ENCODE data around the gene VPS16. TPM values are rescaled to one million over a fixed set of nuclear protein-coding genes. Genes with fewer than 3 reads are reported as not detected.

The VPS16 gene
- total RNA-seq, 2 donors from 2014 or later = 88.0 to 101 TPM

DNA sequence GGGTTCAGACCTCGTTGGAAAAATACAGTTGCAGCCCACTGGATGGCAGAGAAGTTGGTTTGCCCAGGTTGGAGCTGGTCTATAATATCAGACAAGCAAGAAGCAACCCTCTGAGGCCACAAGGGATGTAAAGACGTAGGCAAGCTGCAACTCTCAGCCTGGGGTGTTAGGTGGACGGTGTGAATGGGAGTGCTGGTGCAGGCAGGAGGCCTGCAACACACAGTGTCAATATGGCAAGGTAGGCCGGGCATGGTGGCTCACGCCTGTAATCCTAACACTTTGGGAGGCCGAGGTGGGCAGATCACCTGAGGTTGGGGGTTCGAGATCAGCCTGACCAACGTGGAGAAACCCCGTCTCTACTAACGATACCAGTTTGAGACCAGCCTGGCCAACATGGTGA lies 10.5 kb downstream of the VPS16 start:
- H3K27me3 Mint-ChIP-seq = no peaks in the 10 kb centered on the region
- no peak for ATAC-seq
- no peak for DNase-seq (ENCODE audit: low spot score)
- peak overlapping the region; percentile 49 to 69 for H3K27ac Mint-ChIP-seq
- H3K36me3 Mint-ChIP-seq = no peaks in the 10 kb centered on the region
- no peaks in the 10 kb centered on the region for H3K9me3 Mint-ChIP-seq
- H3K4me1 Mint-ChIP-seq (ENCODE audit: low read depth in 2 of 2) = peaks cover 44% of the 10 kb centered on the region in 2 donors
- H3K4me3 Mint-ChIP-seq = peak overlapping the region; percentile 71

DNA sequence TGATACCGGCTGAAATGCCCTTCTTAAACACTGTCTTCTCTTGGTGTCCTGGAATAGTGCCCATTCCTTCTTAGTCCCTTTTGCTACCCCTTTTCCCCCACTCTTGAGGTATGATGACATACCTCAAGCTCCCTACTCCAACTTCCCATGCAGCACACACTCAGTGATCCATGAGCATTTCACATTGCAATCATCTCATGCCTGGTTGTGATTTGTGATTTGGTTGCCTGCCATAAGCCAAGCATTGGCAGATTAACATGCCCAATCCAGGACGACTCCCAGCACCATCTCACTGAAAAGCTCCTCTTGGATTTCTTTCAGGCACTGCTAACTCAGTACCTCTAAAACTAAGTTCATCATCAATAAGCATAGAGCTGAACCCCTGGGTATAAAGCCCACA lies 18.0 kb downstream of the VPS16 start:
- no peaks in the 10 kb centered on the region for H3K27me3 Mint-ChIP-seq
- peaks cover 4 to 26% of the 10 kb centered on the region in 2 donors for H3K4me1 Mint-ChIP-seq (ENCODE audit: low read depth in 2 of 2)
- no peak overlapping the region for H3K4me3 Mint-ChIP-seq
- no peaks in the 10 kb centered on the region for H3K36me3 Mint-ChIP-seq
- H3K27ac Mint-ChIP-seq = no peak overlapping the region
- ATAC-seq (no peak), DNase-seq (ENCODE audit: low spot score) (no peak)
- no peaks in the 10 kb centered on the region for H3K9me3 Mint-ChIP-seq

DNA sequence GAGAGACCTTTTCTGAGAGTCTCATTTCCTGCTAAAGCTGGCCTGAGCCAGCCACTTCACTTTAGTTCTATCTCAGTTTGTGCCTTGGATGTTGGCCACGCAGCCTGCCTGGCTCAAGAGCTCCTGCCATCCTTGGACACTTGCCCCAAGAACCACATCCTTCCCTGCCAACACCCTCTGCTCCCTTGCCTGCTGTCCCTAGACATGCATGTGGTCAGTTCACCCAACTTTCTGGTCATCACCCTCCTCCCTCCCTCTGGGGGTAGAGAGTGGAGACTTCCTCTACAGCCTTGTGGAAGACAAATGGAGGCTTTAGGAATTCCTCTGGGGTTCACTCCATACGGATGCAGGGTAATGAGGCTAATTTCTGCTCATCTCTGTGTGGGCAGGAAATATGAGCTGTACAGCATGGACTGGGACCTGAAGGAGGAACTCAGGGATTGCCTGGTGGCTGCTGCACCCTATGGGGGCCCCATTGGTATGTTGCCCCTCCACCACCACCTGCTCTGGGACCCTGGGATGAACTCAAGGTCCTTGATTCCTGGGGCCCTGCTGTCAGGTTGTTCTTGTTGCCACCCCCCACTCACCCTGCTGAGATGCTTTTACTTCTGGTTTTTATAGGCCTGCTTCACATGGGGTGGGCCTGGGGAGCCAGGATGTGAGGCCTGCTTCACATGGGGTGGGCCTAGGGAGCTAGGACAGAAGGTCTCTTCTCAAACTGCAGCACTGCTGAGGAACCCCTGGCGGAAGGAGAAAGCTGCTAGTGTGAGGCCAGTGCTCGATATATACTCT lies 19.0 kb downstream of the VPS16 start:
- no peak overlapping the region for H3K4me3 Mint-ChIP-seq
- no peak for DNase-seq (ENCODE audit: low spot score)
- no peaks in the 10 kb centered on the region for H3K36me3 Mint-ChIP-seq
- H3K27me3 Mint-ChIP-seq = no peaks in the 10 kb centered on the region
- H3K27ac Mint-ChIP-seq = no peak overlapping the region
- no peak for ATAC-seq
- no peaks in the 10 kb centered on the region for H3K9me3 Mint-ChIP-seq
- H3K4me1 Mint-ChIP-seq (ENCODE audit: low read depth in 2 of 2) = peaks cover 5 to 31% of the 10 kb centered on the region in 2 donors

DNA sequence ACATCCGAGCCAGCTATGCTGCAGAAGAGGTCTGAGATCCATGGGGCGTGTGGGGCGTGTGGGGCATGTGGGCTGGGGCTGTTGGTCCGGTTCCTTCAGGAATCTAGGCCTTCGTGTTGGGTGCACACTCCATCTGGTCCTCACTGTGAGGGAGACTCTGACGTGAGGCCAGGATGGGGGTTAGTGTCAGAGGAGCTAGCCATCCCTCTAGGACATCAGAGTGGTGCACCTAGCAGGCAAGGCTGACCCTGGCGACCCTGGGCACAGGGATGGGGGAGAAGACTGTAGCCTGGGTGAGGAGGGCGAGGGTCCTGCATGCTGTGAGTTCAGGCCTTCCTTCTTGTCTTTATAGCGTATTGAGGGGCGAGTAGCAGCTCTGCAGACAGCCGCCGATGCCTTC lies 24.1 kb downstream of the VPS16 start:
- no peaks in the 10 kb centered on the region for H3K9me3 Mint-ChIP-seq
- peak overlapping the region in 1 of 2 donors; percentile 73 for H3K27ac Mint-ChIP-seq
- no peak for DNase-seq (ENCODE audit: low spot score)
- ATAC-seq = no peak
- H3K36me3 Mint-ChIP-seq = no peaks in the 10 kb centered on the region
- H3K4me1 Mint-ChIP-seq (ENCODE audit: low read depth in 2 of 2) = peaks cover 36 to 55% of the 10 kb centered on the region in 2 donors
- no peak overlapping the region for H3K4me3 Mint-ChIP-seq
- no peaks in the 10 kb centered on the region for H3K27me3 Mint-ChIP-seq

DNA sequence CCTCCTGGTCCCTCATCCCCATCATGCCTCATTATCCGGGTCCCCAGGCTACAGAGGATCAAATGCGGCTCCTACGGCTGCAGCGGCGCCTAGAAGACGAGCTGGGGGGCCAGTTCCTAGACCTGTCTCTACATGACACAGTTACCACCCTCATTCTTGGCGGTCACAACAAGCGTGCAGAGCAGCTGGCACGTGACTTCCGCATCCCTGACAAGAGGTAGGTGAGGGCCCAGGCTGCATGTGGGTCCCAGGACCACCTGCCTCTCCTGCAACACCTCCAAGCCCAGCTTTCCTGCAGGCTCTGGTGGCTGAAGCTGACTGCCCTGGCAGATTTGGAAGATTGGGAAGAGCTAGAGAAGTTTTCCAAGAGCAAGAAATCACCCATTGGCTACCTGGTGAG lies 24.6 kb downstream of the VPS16 start:
- Mint-ChIP-seq H3K27me3 (no peaks in the 10 kb centered on the region), H3K36me3 (no peaks in the 10 kb centered on the region), H3K4me1 (ENCODE audit: low read depth in 2 of 2) (peaks cover 36 to 51% of the 10 kb centered on the region in 2 donors), H3K4me3 (peak overlapping the region; percentile 32), H3K27ac (peak overlapping the region; percentile 59 to 73), H3K9me3 (no peaks in the 10 kb centered on the region)
- ATAC-seq = no peak
- no peak for DNase-seq (ENCODE audit: low spot score)

DNA sequence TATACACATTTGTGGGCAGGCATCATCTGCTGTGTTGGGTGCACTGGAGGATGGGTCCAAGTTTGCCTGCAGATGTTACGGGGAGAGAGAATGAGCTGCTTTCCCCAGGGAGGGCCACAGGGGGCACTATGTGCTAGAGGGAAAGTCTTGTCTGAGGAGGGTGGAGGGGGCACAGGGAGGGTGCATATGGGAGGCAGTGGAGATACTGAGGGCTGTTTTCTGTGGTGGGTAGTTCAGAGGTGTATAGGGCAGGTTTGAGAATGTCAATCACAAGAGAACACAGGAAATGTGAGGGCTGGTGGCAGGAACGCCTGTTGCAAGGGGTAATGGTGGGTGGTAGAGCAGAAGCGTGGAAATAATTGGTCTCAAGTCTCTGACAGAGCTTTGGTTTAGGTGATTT lies 25.1 kb downstream of the VPS16 start:
- Mint-ChIP-seq H3K9me3 (no peaks in the 10 kb centered on the region), H3K4me1 (ENCODE audit: low read depth in 2 of 2) (peaks cover 41 to 55% of the 10 kb centered on the region in 2 donors), H3K27ac (peak overlapping the region; percentile 59 to 73), H3K36me3 (no peaks in the 10 kb centered on the region), H3K4me3 (peak overlapping the region; percentile 32), H3K27me3 (no peaks in the 10 kb centered on the region)
- DNase-seq (ENCODE audit: low spot score) (no peak), ATAC-seq (peak; percentile 50 to 69)

DNA sequence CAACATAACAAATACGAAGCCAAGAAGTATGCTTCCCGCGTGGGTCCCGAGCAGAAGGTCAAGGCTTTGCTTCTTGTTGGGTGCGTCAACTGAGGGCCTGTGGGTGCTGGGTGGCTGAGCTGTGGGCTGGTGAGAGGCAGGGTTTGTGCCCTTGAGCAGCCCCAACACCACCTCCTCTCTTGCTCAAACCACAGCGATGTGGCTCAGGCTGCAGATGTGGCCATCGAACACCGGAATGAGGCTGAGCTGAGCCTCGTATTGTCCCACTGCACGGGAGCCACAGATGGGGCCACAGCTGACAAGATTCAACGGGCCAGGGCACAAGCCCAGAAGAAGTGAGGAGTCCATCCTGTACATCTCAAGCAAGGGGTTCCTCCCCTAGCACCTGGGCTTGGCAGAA lies 25.7 kb downstream of the VPS16 start:
- no peaks in the 10 kb centered on the region for H3K27me3 Mint-ChIP-seq
- peaks cover 47 to 59% of the 10 kb centered on the region in 2 donors for H3K4me1 Mint-ChIP-seq (ENCODE audit: low read depth in 2 of 2)
- DNase-seq (ENCODE audit: low spot score) (no peak), ATAC-seq (peak; percentile 72 to 82)
- H3K27ac Mint-ChIP-seq = peak overlapping the region; percentile 59 to 73
- no peaks in the 10 kb centered on the region for H3K9me3 Mint-ChIP-seq
- no peaks in the 10 kb centered on the region for H3K36me3 Mint-ChIP-seq
- peak overlapping the region; percentile 32 for H3K4me3 Mint-ChIP-seq

DNA sequence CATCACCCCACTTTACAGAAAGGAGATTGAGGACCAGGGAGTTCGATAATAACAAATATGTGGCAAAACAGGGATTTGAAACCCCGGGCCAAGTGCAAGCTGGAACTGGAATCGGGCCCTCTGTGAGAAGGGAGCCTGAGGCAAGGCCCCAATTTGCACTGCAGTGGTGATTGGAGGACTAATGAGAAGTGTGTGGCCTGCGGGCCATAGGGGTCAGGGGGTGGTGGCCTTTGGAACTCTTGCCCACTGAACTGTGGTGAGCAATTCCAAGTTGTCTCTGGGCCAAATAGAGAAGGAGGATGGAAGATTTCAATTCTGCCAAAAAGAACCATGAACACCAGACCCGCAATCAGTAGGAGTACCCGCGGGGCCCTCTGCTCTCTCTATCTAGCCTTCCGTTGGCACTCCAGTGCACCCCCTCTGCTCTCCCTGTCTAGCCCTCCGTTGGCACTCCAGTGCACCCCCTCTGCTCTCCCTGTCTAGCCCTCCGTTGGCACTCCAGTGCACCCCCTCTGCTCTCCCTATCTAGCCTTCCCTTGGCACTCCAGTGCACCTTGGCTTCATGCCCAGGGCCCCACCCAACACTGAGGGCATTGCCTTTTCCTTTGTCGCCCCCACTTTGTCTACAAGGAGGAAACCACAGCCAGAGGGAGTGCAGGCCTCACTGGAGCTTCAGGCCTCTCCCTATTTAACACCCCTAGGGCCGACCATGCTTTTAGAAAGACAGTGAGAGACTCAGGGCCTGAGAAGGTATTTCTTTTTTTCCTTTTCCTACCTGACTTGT lies 26.7 kb downstream of the VPS16 start:
- peak overlapping the region in 1 of 2 donors; percentile 82 for H3K27ac Mint-ChIP-seq
- DNase-seq (ENCODE audit: low spot score) (no peak), ATAC-seq (no peak)
- H3K9me3 Mint-ChIP-seq = no peaks in the 10 kb centered on the region
- H3K4me1 Mint-ChIP-seq (ENCODE audit: low read depth in 2 of 2) = peaks cover 54 to 59% of the 10 kb centered on the region in 2 donors
- no peaks in the 10 kb centered on the region for H3K27me3 Mint-ChIP-seq
- no peak overlapping the region for H3K4me3 Mint-ChIP-seq
- H3K36me3 Mint-ChIP-seq = no peaks in the 10 kb centered on the region

DNA sequence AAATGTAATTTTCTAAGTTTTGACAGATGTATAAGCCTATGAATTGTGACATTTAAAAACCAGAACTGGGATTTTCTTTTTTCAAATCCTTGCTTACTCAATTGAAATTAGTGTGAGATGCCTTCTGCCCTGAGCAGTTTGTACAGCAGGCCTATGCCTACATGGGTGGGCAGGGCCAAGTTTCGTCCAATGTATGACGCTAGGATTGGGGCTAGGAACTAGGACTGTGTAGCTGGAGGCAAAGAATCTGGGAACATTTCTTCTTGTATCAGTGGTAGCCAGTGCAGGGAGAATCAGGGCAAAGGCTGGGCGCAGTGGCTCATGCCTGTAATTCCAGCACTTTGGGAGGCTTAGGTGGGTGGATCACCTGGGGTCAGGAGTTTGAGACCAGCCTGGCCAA lies 28.8 kb downstream of the VPS16 start:
- no peak overlapping the region for H3K4me3 Mint-ChIP-seq
- H3K27ac Mint-ChIP-seq = no peak overlapping the region
- ATAC-seq = no peak
- H3K4me1 Mint-ChIP-seq (ENCODE audit: low read depth in 2 of 2) = peaks cover 57 to 62% of the 10 kb centered on the region in 2 donors
- H3K27me3 Mint-ChIP-seq = no peaks in the 10 kb centered on the region
- DNase-seq (ENCODE audit: low spot score) = no peak
- H3K36me3 Mint-ChIP-seq = no peaks in the 10 kb centered on the region
- H3K9me3 Mint-ChIP-seq = no peaks in the 10 kb centered on the region

DNA sequence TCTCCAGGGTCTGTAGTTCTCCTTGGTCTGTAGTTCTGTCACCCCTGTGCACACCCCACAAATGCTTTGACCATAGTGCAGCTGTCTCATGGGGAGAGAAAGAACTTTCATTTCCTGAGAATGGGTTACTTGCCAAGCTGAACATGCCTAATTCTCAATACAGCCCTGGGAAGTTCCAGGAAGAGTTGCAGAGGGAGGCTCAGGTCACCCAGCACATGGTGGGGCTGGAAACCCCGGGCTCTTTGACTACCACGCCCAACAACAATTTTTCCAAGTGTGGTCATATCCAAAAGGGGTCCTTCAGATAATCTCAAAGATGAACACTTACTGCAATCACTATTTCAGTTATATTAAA lies 30.5 kb downstream of the VPS16 start:
- Mint-ChIP-seq H3K4me3 (peak overlapping the region; percentile 93), H3K9me3 (no peaks in the 10 kb centered on the region), H3K4me1 (ENCODE audit: low read depth in 2 of 2) (peaks cover 56 to 59% of the 10 kb centered on the region in 2 donors), H3K36me3 (no peaks in the 10 kb centered on the region), H3K27me3 (no peaks in the 10 kb centered on the region), H3K27ac (peak overlapping the region; percentile 63 to 73)
- ATAC-seq = no peak
- DNase-seq (ENCODE audit: low spot score) = no peak

DNA sequence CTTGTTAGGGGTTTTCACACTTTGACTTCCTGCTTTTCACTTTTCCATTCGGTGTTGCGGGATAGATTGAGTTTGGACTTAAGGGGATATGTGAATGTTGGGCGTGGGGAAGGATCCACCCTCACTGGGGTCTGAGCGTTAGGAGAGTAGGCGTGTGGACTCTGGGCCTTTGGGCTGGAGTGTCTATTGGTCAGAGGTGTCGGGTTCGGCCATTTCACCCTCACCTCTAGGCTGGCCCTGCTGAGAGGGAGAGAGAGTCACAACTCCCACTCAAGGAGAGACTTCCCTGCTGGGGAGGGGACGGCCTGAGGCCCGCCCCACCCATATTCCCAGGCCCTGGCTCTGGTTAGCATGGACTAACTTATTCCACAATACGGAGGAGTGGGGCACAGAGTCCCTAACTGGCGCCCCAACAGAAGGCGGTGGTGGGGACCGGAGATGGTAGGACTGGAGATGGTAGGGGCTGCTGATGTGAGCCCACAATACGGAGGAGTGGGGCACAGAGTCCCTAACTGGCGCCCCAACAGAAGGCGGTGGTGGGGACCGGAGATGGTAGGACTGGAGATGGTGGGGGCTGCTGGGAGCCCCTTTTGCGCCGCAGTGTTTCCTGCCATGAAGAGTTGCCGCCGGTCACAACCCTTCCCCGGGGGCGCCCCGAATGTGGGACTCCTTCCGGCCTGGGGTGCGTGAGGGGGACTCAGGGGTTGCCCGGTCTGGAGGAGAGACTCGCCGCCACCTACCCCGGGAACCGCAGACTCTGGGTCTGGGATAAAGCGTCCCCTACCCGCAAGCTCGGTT lies 31.3 kb downstream of the VPS16 start:
- Mint-ChIP-seq H3K4me1 (ENCODE audit: low read depth in 2 of 2) (peaks cover 57 to 59% of the 10 kb centered on the region in 2 donors), H3K27me3 (no peaks in the 10 kb centered on the region), H3K27ac (peak overlapping the region; percentile 63 to 73), H3K4me3 (peak overlapping the region; percentile 93), H3K36me3 (no peaks in the 10 kb centered on the region), H3K9me3 (no peaks in the 10 kb centered on the region)
- DNase-seq (ENCODE audit: low spot score) (peak; percentile 83), ATAC-seq (peak; percentile 2 to 24)

DNA sequence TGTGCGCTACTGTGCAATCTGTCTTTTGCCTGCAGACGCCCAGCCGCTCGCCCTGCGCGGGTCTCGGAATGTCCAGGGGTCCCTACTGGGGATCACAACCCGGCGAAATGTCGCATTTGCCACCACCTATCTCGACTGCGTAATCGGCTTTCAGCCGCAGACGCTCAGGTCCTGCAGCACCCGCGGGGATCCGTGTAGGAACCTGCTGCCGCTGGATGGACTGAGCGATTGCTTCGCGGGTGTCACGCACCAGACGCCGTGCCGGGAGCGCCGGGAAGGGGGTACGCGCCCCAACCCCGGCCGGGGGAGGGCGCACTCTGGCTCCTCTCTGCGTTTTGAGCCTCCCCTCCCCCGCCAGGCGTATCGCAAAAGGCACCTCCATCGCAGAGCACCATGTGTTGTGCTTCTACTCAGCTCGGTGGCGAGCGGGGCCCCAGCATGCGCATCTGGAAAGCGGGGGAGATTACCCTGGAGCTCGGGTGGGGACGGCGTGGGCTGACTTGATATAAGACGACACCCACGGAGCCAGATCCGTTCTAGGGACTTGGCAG lies 32.0 kb downstream of the VPS16 start:
- no peaks in the 10 kb centered on the region for H3K36me3 Mint-ChIP-seq
- DNase-seq (ENCODE audit: low spot score) = peak; percentile 71
- H3K4me1 Mint-ChIP-seq (ENCODE audit: low read depth in 2 of 2) = peaks cover 54% of the 10 kb centered on the region in 2 donors
- peak; percentile 44 to 48 for ATAC-seq
- H3K9me3 Mint-ChIP-seq = no peaks in the 10 kb centered on the region
- H3K27ac Mint-ChIP-seq = peak overlapping the region; percentile 87 to 92
- H3K27me3 Mint-ChIP-seq = no peaks in the 10 kb centered on the region
- H3K4me3 Mint-ChIP-seq = peak overlapping the region; percentile 93

DNA sequence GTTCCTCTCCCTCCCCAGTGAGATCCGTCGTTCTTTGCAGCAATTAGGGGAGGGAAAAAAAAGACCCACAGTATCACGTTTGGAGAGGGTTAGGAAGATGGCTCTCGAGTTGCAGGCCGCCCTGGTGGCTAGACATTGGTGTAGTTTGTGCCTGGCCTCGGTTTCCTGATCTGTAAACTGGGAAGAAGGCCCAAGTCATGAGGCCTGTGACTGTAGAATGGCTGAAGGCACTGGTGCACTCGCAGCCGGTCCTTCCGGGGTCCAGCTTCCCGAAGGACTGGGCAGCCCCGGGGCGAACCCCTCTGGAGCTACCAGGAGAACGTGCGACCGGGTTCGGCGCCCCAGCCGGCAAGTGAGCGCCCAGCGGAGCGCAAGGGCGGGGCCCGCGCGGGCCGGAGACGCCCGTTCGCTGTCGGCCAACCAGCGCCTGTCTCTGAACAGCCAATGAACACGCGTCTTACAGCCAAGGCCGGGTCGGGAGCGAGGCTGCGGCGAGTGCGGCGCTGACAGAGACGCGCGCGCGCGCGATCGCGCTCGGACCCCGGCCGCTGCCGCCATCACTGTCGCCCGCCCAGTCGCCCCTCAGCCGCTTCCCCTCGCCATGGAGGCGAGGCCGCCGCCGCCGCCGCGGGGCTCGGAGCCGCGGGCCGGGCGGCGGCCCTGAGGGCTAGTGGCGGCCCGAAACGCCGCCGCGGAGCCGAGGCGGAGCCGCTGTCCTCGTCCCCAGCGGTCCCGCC lies 32.6 kb downstream of the VPS16 start, which contains the start of gene PTPRA:
PTPRA (plus strand) TSS at position 472 of the 737 bp plus-strand sequence. CDS start 90,797 bp downstream, outside the sequence.
- H3K4me1 Mint-ChIP-seq (ENCODE audit: low read depth in 2 of 2) = peaks cover 49 to 50% of the 10 kb centered on the region in 2 donors
- peak; percentile 94 for DNase-seq (ENCODE audit: low spot score)
- ATAC-seq = peak; percentile 97 to 98
- H3K27ac Mint-ChIP-seq = peak within 1 kb of the TSS; percentile 87 to 92
- H3K9me3 Mint-ChIP-seq = no peaks in the 10 kb centered on the region
- peak within 1 kb of the TSS; percentile 93 for H3K4me3 Mint-ChIP-seq
- no peaks in the 10 kb centered on the region for H3K27me3 Mint-ChIP-seq
- no peaks in the 10 kb centered on the region for H3K36me3 Mint-ChIP-seq

Measured in natural killer cell treated with Interleukin-12 subunit alpha and Interleukin-12 subunit beta and Interleukin-15 and Interleukin-18, amount 100 ng/mL, for 72 hours (primary cell).